Gastroesophageal sphincter (tissue), 4 donors: Measurements from ENCODE around the gene GLP2R. TPM values are rescaled to one million over a fixed set of nuclear protein-coding genes. Genes with fewer than 3 reads are reported as not detected.
"Not testable (repeated sequence)": the region's sequence is repeated elsewhere in the genome, so short reads cannot be mapped to it uniquely, and the experiment has no call there.

Experiments
- ATAC-seq: fragments of 150-250 bp; one replicate; pipeline ENCODE4 v1.9.1; 2016; ENCODE audit warnings: mild to moderate bottlenecking, moderate library complexity
- H3K27ac ChIP-seq, 4 donors: fragments of 200-600 bp; sonication (generic) in 3 of 4; 1 replicate in 3 of 4; 2 replicates in 1 of 4; pipeline ENCODE4 v1.5.1; 2016 to 2019
- H3K27me3 ChIP-seq: fragments of 200-600 bp; sonication (generic); one replicate; pipeline ENCODE4 v1.5.1; 2019
- H3K36me3 ChIP-seq, 2 donors: fragments of 200-600 bp; sonication (generic); one replicate each; pipeline ENCODE4 v1.5.1; 2019; ENCODE audit warnings: control low read depth in 1 of 2
- H3K4me1 ChIP-seq, 3 donors: fragments of 200-600 bp; sonication (generic); 1 replicate in 2 of 3; 2 replicates in 1 of 3; pipeline ENCODE4 v1.5.1; 2016 to 2019; ENCODE audit warnings: control low read depth in 2 of 3
- H3K4me3 ChIP-seq, 2 donors: fragments of 200-600 bp; sonication (generic); one replicate each; pipeline ENCODE4 v1.5.1; 2019; ENCODE audit warnings: mild to moderate bottlenecking in 1 of 2, moderate library complexity in 1 of 2
- H3K9me3 ChIP-seq, 3 donors: fragments of 200-600 bp; sonication (generic); one replicate each; pipeline ENCODE4 v1.5.1; 2017 to 2019; ENCODE audit warnings: control low read depth in 2 of 3
- EP300 ChIP-seq: sonication (generic); formaldehyde crosslinking; IDR thresholded peaks from one replicate; pipeline ENCODE4 v1.6.1; 2017; ENCODE audit warnings: antibody characterized with exemption, mild to moderate bottlenecking
- POLR2A ChIP-seq, 2 donors: fragments of 450-650 bp; IDR thresholded peaks; one replicate each; pipeline ENCODE4 v1.6.1; 2017; ENCODE audit warnings: antibody characterized with exemption in 2 of 2, mild to moderate bottlenecking in 2 of 2, moderate library complexity in 1 of 2
- POLR2AphosphoS5 ChIP-seq: sonication (generic); formaldehyde crosslinking; IDR thresholded peaks from one replicate; pipeline ENCODE4 v1.6.1; 2017; ENCODE audit warnings: antibody characterized with exemption
- WGBS, 2 donors: methylation state at CpG; one replicate each; pipeline ENCODE4 v1.1.5; 2018; ENCODE audit warnings: low coverage in 1 of 2; 5-methylcytosine and 5-hydroxymethylcytosine counted together
- total RNA-seq, 4 donors: library from RNA; depleted of rRNA; stranded (reverse); fragments of >200 nt; gene quantifications; one replicate each; pipeline ENCODE4 v1.1.0, GENCODE V29; 2016
- TF ChIP-seq, protein P1 (sequence below), 4 experiments: fragments of 200-600 bp in 2 of 4; fragments of 450-650 bp in 2 of 4; sonication (generic) in 1 of 4; IDR thresholded peaks; one replicate each; pipeline ENCODE4 v1.5.1; 2017 to 2019; ENCODE audit warnings: antibody characterized with exemption in 4 of 4, mild to moderate bottlenecking in 2 of 4, moderate library complexity in 2 of 4

Gene GLP2R
- total RNA-seq, 4 donors from 2014 or later, result 7.2 to 14.5 (median 13.8) TPM

DNA sequence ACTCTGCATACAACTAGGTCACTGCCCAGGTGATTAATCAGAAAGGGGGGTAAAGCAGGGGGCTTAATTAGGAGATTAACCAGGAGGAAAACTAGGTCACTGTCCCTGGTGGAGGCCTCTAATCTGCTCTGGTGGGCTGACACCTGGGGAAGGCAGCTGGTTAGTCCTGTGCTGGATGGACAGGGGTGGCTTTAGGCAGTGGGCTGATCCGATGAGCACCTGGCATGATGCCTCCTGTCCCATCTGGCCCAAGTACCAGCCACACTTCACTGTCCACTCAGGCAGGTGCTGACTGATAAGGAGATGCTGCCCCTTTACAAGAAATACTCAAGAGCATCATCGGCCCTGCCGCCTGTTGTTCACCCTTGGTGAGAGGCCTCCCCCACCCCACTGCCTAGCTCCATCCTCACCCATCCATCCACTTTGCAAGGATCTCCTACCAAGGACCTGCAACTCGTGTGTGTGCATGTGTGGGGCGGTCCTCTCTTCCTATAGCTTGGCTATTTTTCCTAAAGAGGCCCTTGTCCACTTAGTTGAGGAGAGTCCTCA, 93.2 kb downstream of the GLP2R start:
- TF ChIP-seq, protein P1, sequence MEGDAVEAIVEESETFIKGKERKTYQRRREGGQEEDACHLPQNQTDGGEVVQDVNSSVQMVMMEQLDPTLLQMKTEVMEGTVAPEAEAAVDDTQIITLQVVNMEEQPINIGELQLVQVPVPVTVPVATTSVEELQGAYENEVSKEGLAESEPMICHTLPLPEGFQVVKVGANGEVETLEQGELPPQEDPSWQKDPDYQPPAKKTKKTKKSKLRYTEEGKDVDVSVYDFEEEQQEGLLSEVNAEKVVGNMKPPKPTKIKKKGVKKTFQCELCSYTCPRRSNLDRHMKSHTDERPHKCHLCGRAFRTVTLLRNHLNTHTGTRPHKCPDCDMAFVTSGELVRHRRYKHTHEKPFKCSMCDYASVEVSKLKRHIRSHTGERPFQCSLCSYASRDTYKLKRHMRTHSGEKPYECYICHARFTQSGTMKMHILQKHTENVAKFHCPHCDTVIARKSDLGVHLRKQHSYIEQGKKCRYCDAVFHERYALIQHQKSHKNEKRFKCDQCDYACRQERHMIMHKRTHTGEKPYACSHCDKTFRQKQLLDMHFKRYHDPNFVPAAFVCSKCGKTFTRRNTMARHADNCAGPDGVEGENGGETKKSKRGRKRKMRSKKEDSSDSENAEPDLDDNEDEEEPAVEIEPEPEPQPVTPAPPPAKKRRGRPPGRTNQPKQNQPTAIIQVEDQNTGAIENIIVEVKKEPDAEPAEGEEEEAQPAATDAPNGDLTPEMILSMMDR (IDR thresholded peaks at IDR 0.05), result no peak
- TF ChIP-seq POLR2AphosphoS5 (no peak), POLR2A (IDR thresholded peaks at IDR 0.05) (no peak), EP300 (no peak)
- ATAC-seq, result no peak
- Histone ChIP-seq H3K27ac (no peak overlapping the region), H3K36me3 (peaks cover 0 to 60% of the 10 kb centered on the region in 2 donors), H3K9me3 (no peaks in the 10 kb centered on the region), H3K4me1 (no peaks in the 10 kb centered on the region), H3K4me3 (no peak overlapping the region), H3K27me3 (no peaks in the 10 kb centered on the region)
- 40% methylated on average over 1 of the region's 5 CpGs; no CpG with 5 or more reads in 1 of the 2 donors for WGBS, 2 donors

DNA sequence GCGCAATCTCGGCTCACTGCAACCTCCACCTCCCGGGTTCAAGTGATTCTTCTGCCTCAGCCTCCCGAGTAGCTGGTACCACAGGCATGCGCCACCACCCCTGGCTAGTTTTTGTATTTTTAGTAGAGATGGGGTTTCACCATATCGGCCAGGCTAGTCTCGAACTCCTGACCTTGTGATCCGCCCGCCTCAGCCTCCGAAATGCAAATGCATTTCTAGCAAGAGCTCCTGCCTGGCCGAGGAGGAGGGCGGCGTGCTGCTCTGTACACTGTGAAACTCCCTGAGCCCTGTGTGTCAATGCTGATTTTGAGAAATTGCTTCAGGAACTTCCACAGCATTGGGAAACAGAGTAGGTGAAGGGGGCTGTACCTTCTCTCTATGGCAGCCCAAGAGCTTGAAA, 95.5 kb downstream of the GLP2R start:
- ATAC-seq, H3K4me1 ChIP-seq, H3K27me3 ChIP-seq, H3K4me3 ChIP-seq, H3K9me3 ChIP-seq, H3K27ac ChIP-seq: not testable (repeated sequence)
- peaks cover 0 to 52% of the 10 kb centered on the region in 2 donors for H3K36me3 ChIP-seq
- WGBS, 2 donors, result 85 to 96% methylated on average over 4 to 8 of the region's 13 CpGs

DNA sequence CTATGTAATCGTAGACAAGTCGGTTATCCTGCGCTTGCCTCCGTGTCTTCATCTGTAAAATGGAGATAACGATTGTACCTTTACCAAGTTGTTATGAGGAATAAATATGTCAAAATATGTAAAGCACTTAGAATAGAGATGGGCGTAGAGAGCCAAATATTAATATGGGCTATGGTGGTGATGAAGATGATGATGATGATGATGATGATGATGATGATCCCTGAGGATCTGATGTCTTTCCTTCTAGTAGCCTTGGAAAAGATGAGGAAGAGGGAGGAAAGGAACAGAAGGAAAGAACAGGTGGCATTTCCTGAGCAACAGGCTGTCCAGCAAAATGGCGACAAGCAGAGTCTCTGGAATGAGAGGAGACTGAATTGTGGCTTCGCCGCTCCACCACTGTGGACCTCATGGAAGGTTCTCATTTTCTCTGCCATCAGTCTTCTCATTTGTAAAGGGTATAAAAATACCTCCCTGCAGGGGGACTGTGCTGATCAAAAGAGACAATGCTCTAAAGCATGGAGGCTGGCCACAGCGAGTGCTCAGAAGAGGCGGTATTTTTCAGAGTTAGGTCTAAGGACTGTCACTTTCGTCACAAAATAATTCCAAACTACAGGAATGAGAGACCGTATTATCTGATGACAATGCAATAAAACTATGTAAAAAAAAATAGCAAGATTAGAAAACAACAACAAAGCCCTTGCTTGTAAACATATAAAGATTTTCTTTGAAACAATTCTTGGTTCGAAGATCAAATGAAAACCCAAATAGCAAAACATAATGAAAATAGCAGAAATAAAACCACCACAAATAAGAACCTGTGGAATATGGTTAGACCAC, 96.5 kb downstream of the GLP2R start:
- Histone ChIP-seq H3K27ac (no peak overlapping the region), H3K9me3 (no peaks in the 10 kb centered on the region), H3K27me3 (no peaks in the 10 kb centered on the region), H3K36me3 (peaks cover 0 to 46% of the 10 kb centered on the region in 2 donors), H3K4me1 (peaks cover 0 to 9% (median 4%) of the 10 kb centered on the region in 3 donors), H3K4me3 (no peak overlapping the region)
- ATAC-seq, result no peak
- TF ChIP-seq EP300 (no peak), POLR2A (IDR thresholded peaks at IDR 0.05) (no peak), POLR2AphosphoS5 (no peak)
- TF ChIP-seq, protein P1 (IDR thresholded peaks at IDR 0.05), result no peak
- 93% methylated on average over 7 to 14 of the region's 14 CpGs for WGBS, 2 donors

DNA sequence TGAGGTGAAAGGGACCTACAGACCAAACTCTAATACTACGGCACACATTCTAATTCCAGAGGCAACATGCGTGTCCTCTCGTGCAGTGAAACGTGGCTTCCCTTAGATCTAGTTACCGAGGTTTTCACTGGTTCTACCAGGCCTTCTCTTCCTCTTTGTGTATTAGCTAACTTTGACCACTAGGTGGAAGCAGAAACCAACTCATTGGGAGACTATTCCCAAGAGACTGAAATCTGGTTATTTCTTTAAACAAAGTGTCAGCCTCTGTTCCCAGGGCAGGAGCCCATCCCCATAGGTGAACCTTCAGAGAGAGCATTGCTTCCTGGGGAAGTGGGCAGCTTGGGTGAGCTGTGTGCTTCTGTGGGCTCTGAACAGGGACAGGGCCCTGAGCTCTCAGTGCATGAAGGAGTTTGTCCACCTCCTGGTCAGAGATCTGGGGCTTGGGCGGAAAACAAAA, 99.0 kb downstream of the GLP2R start:
- ATAC-seq, result peak; percentile 59
- Histone ChIP-seq H3K4me3 (no peak overlapping the region), H3K27me3 (no peaks in the 10 kb centered on the region), H3K4me1 (peaks cover 0 to 9% (median 4%) of the 10 kb centered on the region in 3 donors), H3K36me3 (peaks cover 0 to 21% of the 10 kb centered on the region in 2 donors), H3K27ac (no peak overlapping the region), H3K9me3 (no peaks in the 10 kb centered on the region)
- TF ChIP-seq POLR2A (IDR thresholded peaks at IDR 0.05), result no peak
- TF ChIP-seq, protein P1 (IDR thresholded peaks at IDR 0.05), result peak; percentile 82 to 90 (median 86)
- WGBS, 2 donors, result 2 to 11% methylated on average over 3 to 5 of the region's 6 CpGs

DNA sequence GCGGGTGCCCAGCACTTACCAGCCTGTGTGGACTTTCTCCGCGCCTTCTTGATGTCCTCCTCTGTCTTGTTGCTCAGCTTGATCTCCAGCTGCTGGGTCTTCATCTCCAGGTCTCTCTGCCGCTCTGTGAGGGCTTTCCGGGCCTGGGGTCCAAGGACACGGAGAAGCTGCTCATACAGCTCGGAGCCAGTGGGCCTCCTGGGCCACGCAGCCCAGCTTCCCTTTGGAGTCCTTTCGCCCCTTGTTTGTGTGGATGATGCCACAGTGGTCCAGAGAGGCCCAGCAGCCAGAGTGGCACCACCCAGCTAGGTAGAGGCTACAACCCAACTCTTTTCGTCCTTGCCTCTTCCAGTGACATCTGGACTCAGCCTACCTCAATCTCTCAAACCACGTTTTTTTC, 99.7 kb downstream of the GLP2R start:
- no peak overlapping the region for H3K4me3 ChIP-seq
- H3K27ac ChIP-seq, result no peak overlapping the region
- WGBS, 2 donors, result 88 to 100% methylated on average over 3 to 4 of the region's 11 CpGs
- TF ChIP-seq POLR2A (IDR thresholded peaks at IDR 0.05) (no peak), EP300 (no peak), POLR2AphosphoS5 (no peak)
- TF ChIP-seq, protein P1 (IDR thresholded peaks at IDR 0.05), result no peak
- H3K9me3 ChIP-seq, result no peaks in the 10 kb centered on the region
- H3K27me3 ChIP-seq, result no peaks in the 10 kb centered on the region
- ATAC-seq, result no peak
- peaks cover 0 to 11% (median 4%) of the 10 kb centered on the region in 3 donors for H3K4me1 ChIP-seq
- peaks cover 0 to 21% of the 10 kb centered on the region in 2 donors for H3K36me3 ChIP-seq
